ENCODE data around the gene CD247.

DNA sequence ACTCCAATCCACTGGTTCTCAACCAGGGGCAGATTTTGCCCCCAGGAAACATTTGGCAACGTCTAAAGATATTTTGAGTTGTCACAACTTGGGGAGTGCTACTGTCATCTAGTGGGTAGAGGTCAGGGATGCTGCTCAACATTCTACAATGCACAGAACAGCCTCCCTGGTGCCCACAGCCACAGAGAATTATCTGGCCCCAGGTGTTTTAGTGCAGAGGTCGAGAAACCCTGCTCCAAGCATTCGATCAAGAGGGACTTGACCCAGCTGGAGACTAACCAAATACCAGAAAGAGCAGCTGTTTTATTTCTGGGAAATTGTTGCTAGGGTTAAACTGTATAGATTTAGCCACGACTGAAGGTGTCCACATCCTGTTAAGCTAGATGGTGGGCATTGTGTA lies 19.2 kb downstream of the CD247 start:
- TF ChIP-seq EZH2 (conservative IDR thresholded peaks at IDR 0.05; ENCODE audit: low read depth, low read length) (no peak), PRPF4 (IDR thresholded peaks at IDR 0.05; ENCODE audit: low read depth, low read length, poor library complexity, severe bottlenecking) (no peak), CEBPG (CRISPR knock-in tag; IDR thresholded peaks at IDR 0.05) (no peak), TAF15 (IDR thresholded peaks at IDR 0.05; ENCODE audit: low read depth, low read length, poor library complexity, severe bottlenecking) (no peak)
